Activated naive CD8-positive, alpha-beta T cell (primary cell): Measurements from ENCODE around the gene FRAS1.
"Not testable (repeated sequence)": the region's sequence is repeated elsewhere in the genome, so short reads cannot be mapped to it uniquely, and the experiment has no call there.

Source experiments
- H3K27ac Mint-ChIP-seq: one replicate; pipeline ENCODE4 v1.8.0; 2021; ENCODE audit warnings: mixed read lengths
- H3K27me3 Mint-ChIP-seq: one replicate; pipeline ENCODE4 v1.8.0; 2021; ENCODE audit warnings: mixed read lengths
- H3K36me3 Mint-ChIP-seq: one replicate; pipeline ENCODE4 v1.8.0; 2021; ENCODE audit warnings: mixed read lengths
- H3K4me1 Mint-ChIP-seq: one replicate; pipeline ENCODE4 v1.8.0; 2021; ENCODE audit warnings: low read depth, mixed read lengths
- H3K4me3 Mint-ChIP-seq: one replicate; pipeline ENCODE4 v1.8.0; 2021; ENCODE audit warnings: mild to moderate bottlenecking, mixed read lengths
- H3K9me3 Mint-ChIP-seq: one replicate; pipeline ENCODE4 v1.8.0; 2021; ENCODE audit warnings: low read depth, mixed read lengths

Gene FRAS1

GRCh38 chr4:78468272-78468671 lies 411.1 kb downstream of the FRAS1 start:
- peaks cover 6% of the 10 kb centered on the region for H3K9me3 Mint-ChIP-seq
- no peak overlapping the region for H3K4me3 Mint-ChIP-seq
- no peaks in the 10 kb centered on the region for H3K36me3 Mint-ChIP-seq
- H3K27ac Mint-ChIP-seq, result no peak overlapping the region
- peaks cover 4% of the 10 kb centered on the region for H3K27me3 Mint-ChIP-seq
- H3K4me1 Mint-ChIP-seq, result no peaks in the 10 kb centered on the region

GRCh38 chr4:78476108-78476704 lies 419.1 kb downstream of the FRAS1 start:
- Mint-ChIP-seq H3K36me3 (no peaks in the 10 kb centered on the region), H3K9me3 (no peaks in the 10 kb centered on the region), H3K27ac (no peak overlapping the region), H3K27me3 (peaks cover 1% of the 10 kb centered on the region), H3K4me1 (no peaks in the 10 kb centered on the region), H3K4me3 (no peak overlapping the region)

GRCh38 chr4:78477276-78477675 lies 420.2 kb downstream of the FRAS1 start:
- Mint-ChIP-seq H3K36me3 (no peaks in the 10 kb centered on the region), H3K4me1 (no peaks in the 10 kb centered on the region), H3K9me3 (no peaks in the 10 kb centered on the region), H3K4me3 (no peak overlapping the region), H3K27ac (no peak overlapping the region), H3K27me3 (peaks cover 1% of the 10 kb centered on the region)

- Mint-ChIP-seq H3K27ac (no peak overlapping the region), H3K9me3 (no peaks in the 10 kb centered on the region), H3K4me3 (no peak overlapping the region), H3K27me3 (peaks cover 1% of the 10 kb centered on the region), H3K36me3 (no peaks in the 10 kb centered on the region), H3K4me1 (no peaks in the 10 kb centered on the region)
Observed at GRCh38 chr4:78478523-78478922, 421.4 kb downstream of the FRAS1 start.

- no peak overlapping the region for H3K27ac Mint-ChIP-seq
- H3K4me3 Mint-ChIP-seq, result no peak overlapping the region
- H3K36me3 Mint-ChIP-seq, result no peaks in the 10 kb centered on the region
- H3K9me3 Mint-ChIP-seq, result no peaks in the 10 kb centered on the region
- no peaks in the 10 kb centered on the region for H3K4me1 Mint-ChIP-seq
- peaks cover 3% of the 10 kb centered on the region for H3K27me3 Mint-ChIP-seq
Observed at GRCh38 chr4:78480286-78480685, 423.2 kb downstream of the FRAS1 start.

GRCh38 chr4:78481180-78481579 lies 424.1 kb downstream of the FRAS1 start:
- Mint-ChIP-seq H3K9me3 (no peaks in the 10 kb centered on the region), H3K4me3 (no peak overlapping the region), H3K36me3 (no peaks in the 10 kb centered on the region), H3K27me3 (peaks cover 6% of the 10 kb centered on the region), H3K27ac (no peak overlapping the region), H3K4me1 (no peaks in the 10 kb centered on the region)

- no peak overlapping the region for H3K4me3 Mint-ChIP-seq
- H3K36me3 Mint-ChIP-seq, result no peaks in the 10 kb centered on the region
- no peak overlapping the region for H3K27ac Mint-ChIP-seq
- no peaks in the 10 kb centered on the region for H3K4me1 Mint-ChIP-seq
- peaks cover 4% of the 10 kb centered on the region for H3K27me3 Mint-ChIP-seq
- H3K9me3 Mint-ChIP-seq, result no peaks in the 10 kb centered on the region
Observed at GRCh38 chr4:78482281-78482680, 425.2 kb downstream of the FRAS1 start.

GRCh38 chr4:78483811-78484210 lies 426.7 kb downstream of the FRAS1 start:
- H3K27ac Mint-ChIP-seq, result no peak overlapping the region
- no peak overlapping the region for H3K4me3 Mint-ChIP-seq
- H3K4me1 Mint-ChIP-seq, result no peaks in the 10 kb centered on the region
- peaks cover 4% of the 10 kb centered on the region for H3K27me3 Mint-ChIP-seq
- H3K36me3 Mint-ChIP-seq, result no peaks in the 10 kb centered on the region
- H3K9me3 Mint-ChIP-seq, result no peaks in the 10 kb centered on the region

GRCh38 chr4:78484574-78484973 lies 427.5 kb downstream of the FRAS1 start:
- no peaks in the 10 kb centered on the region for H3K4me1 Mint-ChIP-seq
- no peak overlapping the region for H3K27ac Mint-ChIP-seq
- peaks cover 4% of the 10 kb centered on the region for H3K27me3 Mint-ChIP-seq
- H3K4me3 Mint-ChIP-seq, result no peak overlapping the region
- H3K36me3 Mint-ChIP-seq, result no peaks in the 10 kb centered on the region
- H3K9me3 Mint-ChIP-seq, result no peaks in the 10 kb centered on the region

GRCh38 chr4:78493731-78494130 lies 436.6 kb downstream of the FRAS1 start:
- H3K27me3 Mint-ChIP-seq, result peaks cover 1% of the 10 kb centered on the region
- H3K4me3 Mint-ChIP-seq, result no peak overlapping the region
- H3K36me3 Mint-ChIP-seq, result no peaks in the 10 kb centered on the region
- no peak overlapping the region for H3K27ac Mint-ChIP-seq
- H3K4me1 Mint-ChIP-seq, result no peaks in the 10 kb centered on the region
- no peaks in the 10 kb centered on the region for H3K9me3 Mint-ChIP-seq

GRCh38 chr4:78496021-78496643 lies 439.0 kb downstream of the FRAS1 start:
- H3K27ac Mint-ChIP-seq, result no peak overlapping the region
- H3K36me3 Mint-ChIP-seq, result no peaks in the 10 kb centered on the region
- H3K4me3 Mint-ChIP-seq, result no peak overlapping the region
- H3K4me1 Mint-ChIP-seq, result no peaks in the 10 kb centered on the region
- no peaks in the 10 kb centered on the region for H3K9me3 Mint-ChIP-seq
- peaks cover 1% of the 10 kb centered on the region for H3K27me3 Mint-ChIP-seq

GRCh38 chr4:78506260-78506659 lies 449.1 kb downstream of the FRAS1 start:
- not testable (repeated sequence) for H3K4me1 Mint-ChIP-seq, H3K27ac Mint-ChIP-seq, H3K27me3 Mint-ChIP-seq, H3K9me3 Mint-ChIP-seq, H3K4me3 Mint-ChIP-seq, H3K36me3 Mint-ChIP-seq

- H3K27me3 Mint-ChIP-seq, result no peaks in the 10 kb centered on the region
- H3K36me3 Mint-ChIP-seq, result no peaks in the 10 kb centered on the region
- H3K4me3 Mint-ChIP-seq, result no peak overlapping the region
- H3K9me3 Mint-ChIP-seq, result no peaks in the 10 kb centered on the region
- no peaks in the 10 kb centered on the region for H3K4me1 Mint-ChIP-seq
- H3K27ac Mint-ChIP-seq, result no peak overlapping the region
Observed at GRCh38 chr4:78509043-78509442, 451.9 kb downstream of the FRAS1 start.

GRCh38 chr4:78510108-78510507 lies 453.0 kb downstream of the FRAS1 start:
- H3K4me3 Mint-ChIP-seq, result no peak overlapping the region
- no peaks in the 10 kb centered on the region for H3K4me1 Mint-ChIP-seq
- no peak overlapping the region for H3K27ac Mint-ChIP-seq
- H3K36me3 Mint-ChIP-seq, result no peaks in the 10 kb centered on the region
- H3K27me3 Mint-ChIP-seq, result no peaks in the 10 kb centered on the region
- H3K9me3 Mint-ChIP-seq, result no peaks in the 10 kb centered on the region

GRCh38 chr4:78510681-78511080 lies 453.6 kb downstream of the FRAS1 start:
- H3K9me3 Mint-ChIP-seq, result no peaks in the 10 kb centered on the region
- H3K27ac Mint-ChIP-seq, result no peak overlapping the region
- H3K27me3 Mint-ChIP-seq, result no peaks in the 10 kb centered on the region
- H3K4me1 Mint-ChIP-seq, result no peaks in the 10 kb centered on the region
- H3K36me3 Mint-ChIP-seq, result no peaks in the 10 kb centered on the region
- no peak overlapping the region for H3K4me3 Mint-ChIP-seq

GRCh38 chr4:78512357-78512920 lies 455.3 kb downstream of the FRAS1 start:
- no peaks in the 10 kb centered on the region for H3K4me1 Mint-ChIP-seq
- no peak overlapping the region for H3K27ac Mint-ChIP-seq
- H3K9me3 Mint-ChIP-seq, result no peaks in the 10 kb centered on the region
- no peaks in the 10 kb centered on the region for H3K27me3 Mint-ChIP-seq
- H3K4me3 Mint-ChIP-seq, result no peak overlapping the region
- H3K36me3 Mint-ChIP-seq, result no peaks in the 10 kb centered on the region
